Peyer's patch (tissue), 4 donors: ENCODE data around the gene SMO. TPM values are rescaled to one million over a fixed set of nuclear protein-coding genes. Genes with fewer than 3 reads are reported as not detected.
A peak's percentile ranks its signal among the peaks of the same experiment; 100 is the strongest.

Experiments used
- DNase-seq, 3 donors: peaks; one replicate each; pipeline ENCODE4 v3.0.0-alpha.2; 2017 to 2019
- H3K27ac ChIP-seq, 4 donors: fragments of 200-600 bp; sonication (generic); one replicate each; pipeline ENCODE4 v1.5.1; 2016 to 2019
- H3K27me3 ChIP-seq, 2 donors: fragments of 200-600 bp; sonication (generic); one replicate each; pipeline ENCODE4 v1.5.1; 2019
- H3K36me3 ChIP-seq, 3 donors: fragments of 200-600 bp; sonication (generic); one replicate each; pipeline ENCODE4 v1.5.1; 2016 to 2019
- H3K4me1 ChIP-seq, 4 donors: fragments of 200-600 bp; sonication (generic); one replicate each; pipeline ENCODE4 v1.5.1; 2016 to 2019
- H3K4me3 ChIP-seq, 4 donors: fragments of 200-600 bp; sonication (generic); 1 replicate in 3 of 4; 2 replicates in 1 of 4; pipeline ENCODE4 v1.5.1; 2016 to 2019; ENCODE audit warnings: mild to moderate bottlenecking in 1 of 4
- H3K9me3 ChIP-seq, 4 donors: fragments of 200-600 bp; sonication (generic); one replicate each; pipeline ENCODE4 v1.5.1; 2016 to 2019; ENCODE audit warnings: mild to moderate bottlenecking in 1 of 4
- CTCF ChIP-seq, 6 experiments: fragments of 450-650 bp in 4 of 6; fragments of 200-600 bp in 2 of 6; sonication (generic) in 1 of 6; IDR thresholded peaks; one replicate each; pipeline ENCODE4 v1.5.1; 2017 to 2019; ENCODE audit warnings: antibody characterized with exemption in 6 of 6, mild to moderate bottlenecking in 3 of 6, moderate library complexity in 1 of 6
- POLR2A ChIP-seq, 2 donors: fragments of 450-650 bp; IDR thresholded peaks; one replicate each; pipeline ENCODE4 v1.5.1; 2017; ENCODE audit warnings: antibody characterized with exemption in 2 of 2, mild to moderate bottlenecking in 2 of 2, moderate library complexity in 2 of 2
- total RNA-seq, 4 donors: library from RNA; depleted of rRNA; stranded (reverse); fragments of >200 nt; gene quantifications; one replicate each; pipeline ENCODE4 v1.1.0, GENCODE V29; 2016

Gene SMO
- total RNA-seq, 4 donors from 2014 or later: 0.70 to 14.9 (median 2.2) TPM

GRCh38 chr7:129176916-129177710 lies 11.3 kb upstream of the SMO start:
- Histone ChIP-seq H3K27me3 (no peaks in the 10 kb centered on the region), H3K4me3 (no peak overlapping the region), H3K27ac (no peak overlapping the region), H3K36me3 (no peaks in the 10 kb centered on the region), H3K9me3 (no peaks in the 10 kb centered on the region), H3K4me1 (no peaks in the 10 kb centered on the region)
- TF ChIP-seq CTCF (IDR thresholded peaks at IDR 0.05) (no peak), POLR2A (IDR thresholded peaks at IDR 0.05) (no peak)
- DNase-seq: no peak

- H3K4me1 ChIP-seq: peaks cover 0 to 13% (median 5%) of the 10 kb centered on the region in 4 donors
- H3K27me3 ChIP-seq: no peaks in the 10 kb centered on the region
- no peak overlapping the region for H3K4me3 ChIP-seq
- no peaks in the 10 kb centered on the region for H3K9me3 ChIP-seq
- DNase-seq: no peak
- TF ChIP-seq POLR2A (IDR thresholded peaks at IDR 0.05): no peak
- TF ChIP-seq CTCF (IDR thresholded peaks at IDR 0.05): no peak
- no peaks in the 10 kb centered on the region for H3K36me3 ChIP-seq
- no peak overlapping the region for H3K27ac ChIP-seq
Measured at GRCh38 chr7:129184981-129185670, 3.3 kb upstream of the SMO start.

- H3K4me1 ChIP-seq: peaks cover 0 to 13% (median 5%) of the 10 kb centered on the region in 4 donors
- H3K4me3 ChIP-seq: no peak overlapping the region
- DNase-seq: no peak
- H3K36me3 ChIP-seq: no peaks in the 10 kb centered on the region
- H3K27ac ChIP-seq: no peak overlapping the region
- TF ChIP-seq POLR2A (IDR thresholded peaks at IDR 0.05): no peak
- no peak for TF ChIP-seq CTCF (IDR thresholded peaks at IDR 0.05)
- no peaks in the 10 kb centered on the region for H3K27me3 ChIP-seq
- H3K9me3 ChIP-seq: no peaks in the 10 kb centered on the region
Measured at GRCh38 chr7:129186749-129187260, 1.6 kb upstream of the SMO start.

- TF ChIP-seq POLR2A (IDR thresholded peaks at IDR 0.05) (no peak), CTCF (IDR thresholded peaks at IDR 0.05) (no peak)
- DNase-seq: no peak
- Histone ChIP-seq H3K36me3 (no peaks in the 10 kb centered on the region), H3K27ac (peak overlapping the region in 2 of 4 donors; percentile 43 to 48), H3K9me3 (no peaks in the 10 kb centered on the region), H3K4me1 (peaks cover 0 to 13% (median 5%) of the 10 kb centered on the region in 4 donors), H3K27me3 (no peaks in the 10 kb centered on the region), H3K4me3 (peak overlapping the region; percentile 55 to 77 (median 66))
Measured at GRCh38 chr7:129187681-129188371, 607 bp upstream of the SMO start.

- Histone ChIP-seq H3K4me3 (peak overlapping the region; percentile 55 to 77 (median 66)), H3K27me3 (no peaks in the 10 kb centered on the region), H3K9me3 (no peaks in the 10 kb centered on the region), H3K27ac (peak overlapping the region in 3 of 4 donors; percentile 43 to 63 (median 48)), H3K36me3 (no peaks in the 10 kb centered on the region), H3K4me1 (peaks cover 0 to 13% (median 5%) of the 10 kb centered on the region in 4 donors)
- DNase-seq: peak in 1 of 3 donors; percentile 49
- no peak for TF ChIP-seq CTCF (IDR thresholded peaks at IDR 0.05)
- no peak for TF ChIP-seq POLR2A (IDR thresholded peaks at IDR 0.05)
Measured at GRCh38 chr7:129188892-129189660, 643 bp downstream of the SMO start.
